B cell (primary cell): ENCODE results near the gene C3. TPM values are rescaled to one million over a fixed set of nuclear protein-coding genes. Genes with fewer than 3 reads are reported as not detected.

ENCODE experiments used
- ATAC-seq: fragments of 200-7000 bp; cut with Tn5 transposase; one replicate; pipeline ENCODE4 v1.10.0; 2021; ENCODE audit warnings: low read depth, mild to moderate bottlenecking, moderate number of reproducible peaks, moderate library complexity
- CTCF ChIA-PET: fragments of 350-600 bp; sonication (Branson Sonifier 250); formaldehyde crosslinking; loops from one replicate; lab custom pipeline; 2021; ENCODE audit warnings: antibody characterized with exemption, inconsistent platforms; lab: Charles Lee
- POLR2A ChIA-PET: fragments of 350-600 bp; sonication (Branson Sonifier 250); formaldehyde crosslinking; loops from one replicate; lab custom pipeline; 2021; ENCODE audit warnings: antibody characterized with exemption; lab: Charles Lee
- DNase-seq: peaks from one replicate; pipeline ENCODE4 v3.0.0; 2013
- H2AFZ ChIP-seq: 2 replicates; pipeline ENCODE4 v1.6.1; 2012; ENCODE audit warnings: mild to moderate bottlenecking, low read depth, low read length; ENCODE audit not compliant: insufficient read depth, poor library complexity, severe bottlenecking
- H3K27ac ChIP-seq, 2 donors: 1 replicate in 1 of 2; 2 replicates in 1 of 2; pipeline ENCODE4 v1.5.1; 2012 to 2013; ENCODE audit warnings: low read length in 2 of 2, mild to moderate bottlenecking in 2 of 2, moderate library complexity in 1 of 2
- H3K27me3 ChIP-seq, 4 experiments: fragments of 200-600 bp in 1 of 4; sonication (generic) in 1 of 4; replicated peaks in 1 of 4; 1 replicate in 2 of 4; 2 replicates in 2 of 4; pipeline versions ENCODE4 v1.6.1 to v1.7.0; 2013 to 2016; ENCODE audit warnings: low read length in 3 of 4, mild to moderate bottlenecking in 2 of 4, mixed read lengths in 1 of 4, moderate library complexity in 1 of 4; ENCODE audit not compliant: insufficient read depth in 4 of 4, control insufficient read depth in 3 of 4; ENCODE audit errors: control extremely low read depth in 1 of 4
- H3K36me3 ChIP-seq, 2 experiments: replicated peaks in 1 of 2; 1 replicate in 1 of 2; 2 replicates in 1 of 2; pipeline versions ENCODE4 v1.6.1 to v1.7.1; 2013; ENCODE audit warnings: low read length in 1 of 2; ENCODE audit not compliant: insufficient read depth in 2 of 2, control insufficient read depth in 1 of 2; ENCODE audit errors: control extremely low read depth in 1 of 2, extremely low read depth in 1 of 2
- H3K4me1 ChIP-seq, 2 donors: fragments of 200-600 bp in 1 of 2; sonication (generic) in 1 of 2; 1 replicate in 1 of 2; 2 replicates in 1 of 2; pipeline versions ENCODE4 v1.5.1 to v1.6.1; 2013 to 2017; ENCODE audit warnings: low read length in 2 of 2; ENCODE audit not compliant: control insufficient read depth in 2 of 2, insufficient read depth in 2 of 2
- H3K4me2 ChIP-seq: replicated peaks from 2 replicates; pipeline ENCODE3; 2012; ENCODE audit warnings: mild to moderate bottlenecking, low read depth, low read length; ENCODE audit not compliant: poor library complexity, severe bottlenecking
- H3K4me3 ChIP-seq, 5 experiments: fragments of 200-600 bp in 1 of 5; sonication (generic) in 1 of 5; 1 replicate in 3 of 5; 2 replicates in 2 of 5; pipeline versions ENCODE4 v1.5.1 to v1.7.0; 2011 to 2016; ENCODE audit warnings: low read length in 4 of 5, mild to moderate bottlenecking in 4 of 5, low read depth in 2 of 5, control low read depth in 1 of 5, moderate library complexity in 1 of 5; ENCODE audit not compliant: insufficient read depth in 1 of 5; ENCODE audit errors: control extremely low read depth in 1 of 5, extremely low read depth in 1 of 5
- H3K79me2 ChIP-seq: fragments of 200-600 bp; sonication (generic); one replicate; pipeline ENCODE4 v1.6.0; 2016; ENCODE audit warnings: low read length; ENCODE audit not compliant: control insufficient read depth, insufficient read depth
- H3K9ac ChIP-seq: fragments of 200-600 bp; sonication (generic); 2 replicates; pipeline ENCODE4 v1.6.1; 2017; ENCODE audit warnings: mild to moderate bottlenecking, low read length, moderate library complexity
- H3K9me3 ChIP-seq, 3 donors: one replicate each; pipeline versions ENCODE4 v1.6.1 to v1.7.1; 2013; ENCODE audit warnings: low read length in 2 of 3; ENCODE audit not compliant: control insufficient read depth in 2 of 3, insufficient read depth in 1 of 3; ENCODE audit errors: control extremely low read depth in 1 of 3
- H4K20me1 ChIP-seq: 2 replicates; pipeline ENCODE4 v1.6.0; 2012; ENCODE audit warnings: mild to moderate bottlenecking, low read length; ENCODE audit not compliant: insufficient read depth, control insufficient read depth, poor library complexity, severe bottlenecking
- H3K27ac Mint-ChIP-seq: one replicate; pipeline ENCODE4 v1.8.0; 2021; ENCODE audit warnings: mixed read lengths
- H3K27me3 Mint-ChIP-seq: one replicate; pipeline ENCODE4 v1.8.0; 2021; ENCODE audit warnings: mixed read lengths
- H3K4me1 Mint-ChIP-seq: one replicate; pipeline ENCODE4 v1.8.0; 2021; ENCODE audit warnings: mixed read lengths
- H3K4me3 Mint-ChIP-seq: one replicate; pipeline ENCODE4 v1.8.0; 2021; ENCODE audit warnings: mixed read lengths
- H3K9me3 Mint-ChIP-seq: one replicate; pipeline ENCODE4 v1.8.0; 2022; ENCODE audit warnings: mixed read lengths; ENCODE audit not compliant: insufficient read depth
- CTCF ChIP-seq: fragments of 200-600 bp; IDR thresholded peaks from one replicate; pipeline ENCODE4 v1.8.0; 2022; ENCODE audit warnings: antibody characterized with exemption, mild to moderate bottlenecking
- EZH2 ChIP-seq: IDR thresholded peaks from 2 replicates; pipeline ENCODE4 v1.6.1; 2012; ENCODE audit warnings: borderline replicate concordance, low read depth, mild to moderate bottlenecking, moderate library complexity, low read length; ENCODE audit not compliant: insufficient read depth, poor library complexity, severe bottlenecking
- WGBS: methylation state at CpG from one replicate; pipeline ENCODE4 v1.1.5; 2013; ENCODE audit warnings: missing lambda C conversion rate; ENCODE audit not compliant: insufficient coverage; 5-methylcytosine and 5-hydroxymethylcytosine counted together
- intact Hi-C: fragments of 100-400 bp; cut with micrococcal nuclease; formaldehyde crosslinking; loops from one replicate; pipeline ENCODE4 v1.10.0; 2022
- polyA plus RNA-seq: library from polyadenylated mRNA; depleted of rRNA; stranded (reverse); fragments of >200 nt; gene quantifications from 2 replicates; pipeline ENCODE4 v1.2.3, GENCODE V29; 2012
- total RNA-seq, 2 donors: library from RNA; stranded (reverse); fragments of 120-200 nt in 1 of 2; gene quantifications; 1 replicate in 1 of 2; 2 replicates in 1 of 2; pipeline versions ENCODE4 v1.2.3 to v1.2.4, GENCODE V29; 2013 to 2022

The C3 gene
- total and polyA plus RNA-seq, 2 donors (not counting 1 experiment from before 2014, with no cell fraction given) = 0.01 to 0.47 TPM

DNA sequence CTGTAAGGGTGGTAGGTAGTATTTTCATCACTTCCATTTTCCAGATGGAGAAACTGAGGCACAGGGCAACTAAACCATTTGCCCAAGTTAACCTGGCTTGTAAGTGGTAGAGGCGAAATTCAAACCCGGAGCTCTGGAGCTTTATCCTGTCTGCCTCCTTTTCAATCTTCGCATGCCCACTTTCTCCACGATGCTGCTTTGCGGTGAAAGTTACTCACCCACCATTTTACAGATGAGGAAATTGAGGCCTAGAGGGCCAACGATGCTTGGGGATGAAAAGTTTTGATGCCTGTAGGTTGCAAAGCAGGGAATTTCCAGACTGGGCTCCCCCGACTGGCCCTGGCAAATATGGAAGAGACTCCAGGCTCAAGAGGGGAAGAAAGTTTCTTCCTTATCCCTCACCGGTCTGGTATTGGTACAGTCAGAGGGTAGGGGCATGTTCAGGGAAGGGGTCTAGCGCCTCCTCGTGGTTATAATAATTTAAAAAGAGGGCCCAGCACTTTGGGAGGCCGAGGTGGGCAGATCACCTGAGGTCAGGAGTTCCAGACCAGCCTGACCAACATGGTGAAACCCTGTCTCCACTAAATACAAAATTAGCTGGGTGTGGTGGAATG, 48.7 kb upstream of the C3 start:
- intact Hi-C loops = no loop called here
- CTCF ChIA-PET = interaction anchor here (0.9 to 5.0 kb wide), 6 partner anchors 25 to 94 kb away, joined by 3 to 57 read pairs (median 6); partner anchors contain the start of gene TRIP10
- no peak overlapping the region for H2AFZ ChIP-seq

More for the DNA sequence above, 48.7 kb upstream of the C3 start:
- H3K9ac ChIP-seq = no peak overlapping the region
- no peak overlapping the region for H3K4me2 ChIP-seq
- no peaks in the 10 kb centered on the region for H3K27me3 ChIP-seq
- ATAC-seq = no peak
- no peak for TF ChIP-seq EZH2
- TF ChIP-seq CTCF = peak; percentile 40
- H3K9me3 ChIP-seq = no peaks in the 10 kb centered on the region
- H3K4me3 Mint-ChIP-seq = peak overlapping the region; percentile 23
- H3K27ac ChIP-seq = peak overlapping the region; percentile 7 to 89
- H4K20me1 ChIP-seq = peaks cover 24% of the 10 kb centered on the region
- peaks cover 51% of the 10 kb centered on the region for H3K79me2 ChIP-seq
- no peaks in the 10 kb centered on the region for H3K9me3 Mint-ChIP-seq
- peak overlapping the region; percentile 75 for H3K27ac Mint-ChIP-seq
- H3K4me3 ChIP-seq = no peak overlapping the region
- H3K27me3 Mint-ChIP-seq = no peaks in the 10 kb centered on the region
- 83% methylated on average over 6 of the region's 11 CpGs for WGBS
- no peaks in the 10 kb centered on the region for H3K36me3 ChIP-seq
- H3K4me1 ChIP-seq = peaks cover 28 to 51% of the 10 kb centered on the region in 2 donors
- POLR2A ChIA-PET = interaction anchor here (0.6 to 1.7 kb wide), 2 partner anchors 20 to 35 kb away, joined by 3 to 4 read pairs; no protein-coding TSS in a partner anchor
- peaks cover 54% of the 10 kb centered on the region for H3K4me1 Mint-ChIP-seq
- peak; percentile 50 for DNase-seq
